ENCODE results near the gene SERPINI1.

The SERPINI1 gene

DNA sequence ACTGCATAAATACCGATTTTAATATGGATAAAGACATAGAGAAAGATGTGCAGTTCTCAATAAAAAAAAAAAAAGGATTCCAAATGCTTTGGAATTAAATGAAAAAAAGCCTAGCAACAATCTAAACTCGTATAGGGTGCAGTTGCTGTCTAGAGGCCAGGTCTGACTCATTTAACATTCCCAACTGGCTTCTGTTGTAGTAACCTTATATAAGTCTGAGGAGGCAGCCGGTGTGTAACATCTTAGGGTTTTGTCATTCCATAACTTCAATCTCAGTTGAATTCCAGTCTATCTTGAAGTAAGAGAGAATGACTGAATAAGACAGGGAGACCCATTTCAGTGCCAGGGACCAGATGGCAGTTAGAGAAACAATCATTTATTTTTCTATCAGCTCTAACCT is 7.3 kb upstream of the SERPINI1 start:
- peak in 1 of 2 experiments; percentile 59 for DNase-seq
- TF ChIP-seq GATA1 (IDR thresholded peaks at IDR 0.05; ENCODE audit: low read depth, low read length), result no peak

DNA sequence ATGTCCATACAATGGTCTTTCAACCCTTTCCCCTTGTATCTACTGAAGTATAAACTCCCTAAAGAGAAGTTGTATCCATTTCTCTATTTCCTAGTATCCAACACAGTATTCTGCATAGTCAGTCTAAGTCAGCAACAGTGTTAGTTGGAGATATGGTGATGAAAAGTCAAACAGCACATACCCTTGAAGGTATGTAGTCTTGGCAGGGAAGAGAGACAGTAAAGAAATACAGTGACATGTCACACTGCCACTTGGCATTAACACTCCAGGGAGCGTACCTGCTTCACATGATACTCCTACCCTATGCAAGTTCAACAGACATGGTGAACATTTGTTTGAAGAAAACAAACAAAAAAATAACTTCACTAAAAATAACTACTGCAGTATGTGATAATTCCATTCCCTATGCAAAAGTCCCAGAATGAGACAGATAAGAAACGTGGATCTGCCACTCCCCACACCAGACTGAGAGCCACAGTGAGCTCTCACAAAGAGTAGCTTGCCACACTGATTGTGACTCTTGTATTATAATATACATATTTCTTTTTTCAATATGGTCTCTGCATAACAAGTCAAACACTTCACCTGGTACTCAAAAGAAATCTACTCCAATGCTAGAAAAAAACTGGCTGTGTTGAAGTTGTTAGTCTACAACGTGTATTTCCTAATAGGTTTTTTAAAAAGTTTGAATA is 6.7 kb upstream of the SERPINI1 start:
- TF ChIP-seq POLR2A (IDR thresholded peaks at IDR 0.05; ENCODE audit: low read length) (peak; percentile 16), GATA1 (IDR thresholded peaks at IDR 0.05; ENCODE audit: low read depth, low read length) (no peak)
- DNase-seq, result peak; percentile 71 to 74

DNA sequence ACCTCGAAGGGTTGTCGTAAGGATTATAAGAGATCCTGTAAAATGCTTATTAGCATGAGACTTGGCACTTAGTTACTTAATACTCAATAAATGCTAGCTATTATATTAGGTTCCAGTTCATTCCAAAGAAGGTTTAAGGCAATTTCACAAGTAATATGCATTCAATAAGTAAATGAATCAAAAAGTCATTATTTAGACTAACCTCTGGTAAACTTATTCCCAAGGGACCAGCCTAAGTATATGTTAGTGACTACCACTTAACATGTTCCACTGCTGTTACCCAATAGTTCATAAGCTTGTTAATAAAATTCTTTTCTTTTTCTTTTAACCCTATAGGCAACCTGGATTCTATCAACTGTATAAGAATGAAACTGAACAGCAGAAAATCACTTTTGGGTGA is 5.9 kb upstream of the SERPINI1 start:
- no peak for TF ChIP-seq POLR2A (IDR thresholded peaks at IDR 0.05; ENCODE audit: low read length)
- no peak for TF ChIP-seq GATA1 (IDR thresholded peaks at IDR 0.05; ENCODE audit: low read depth, low read length)
- DNase-seq, result no peak

DNA sequence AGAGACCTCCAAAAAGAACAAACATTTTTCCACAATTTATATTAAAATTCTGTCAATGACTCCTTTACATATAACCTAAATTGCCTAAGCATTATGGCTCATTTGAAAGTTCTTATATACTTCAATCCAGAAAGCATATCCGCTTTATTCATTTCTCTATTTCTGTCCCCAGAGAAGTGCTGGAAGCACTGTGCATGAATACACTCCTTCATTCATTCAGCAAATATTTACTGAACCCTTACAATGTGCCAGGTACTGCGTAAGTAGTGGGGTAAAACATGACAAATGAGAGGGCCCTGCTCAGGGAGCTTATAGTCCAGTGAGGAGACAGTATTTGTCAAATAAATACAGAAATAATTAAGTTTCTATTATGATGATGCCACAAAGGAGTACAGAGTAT is 4.1 kb upstream of the SERPINI1 start:
- no peak for DNase-seq
- TF ChIP-seq POLR2A (IDR thresholded peaks at IDR 0.05; ENCODE audit: low read length) (no peak), GATA1 (IDR thresholded peaks at IDR 0.05; ENCODE audit: low read depth, low read length) (no peak)

DNA sequence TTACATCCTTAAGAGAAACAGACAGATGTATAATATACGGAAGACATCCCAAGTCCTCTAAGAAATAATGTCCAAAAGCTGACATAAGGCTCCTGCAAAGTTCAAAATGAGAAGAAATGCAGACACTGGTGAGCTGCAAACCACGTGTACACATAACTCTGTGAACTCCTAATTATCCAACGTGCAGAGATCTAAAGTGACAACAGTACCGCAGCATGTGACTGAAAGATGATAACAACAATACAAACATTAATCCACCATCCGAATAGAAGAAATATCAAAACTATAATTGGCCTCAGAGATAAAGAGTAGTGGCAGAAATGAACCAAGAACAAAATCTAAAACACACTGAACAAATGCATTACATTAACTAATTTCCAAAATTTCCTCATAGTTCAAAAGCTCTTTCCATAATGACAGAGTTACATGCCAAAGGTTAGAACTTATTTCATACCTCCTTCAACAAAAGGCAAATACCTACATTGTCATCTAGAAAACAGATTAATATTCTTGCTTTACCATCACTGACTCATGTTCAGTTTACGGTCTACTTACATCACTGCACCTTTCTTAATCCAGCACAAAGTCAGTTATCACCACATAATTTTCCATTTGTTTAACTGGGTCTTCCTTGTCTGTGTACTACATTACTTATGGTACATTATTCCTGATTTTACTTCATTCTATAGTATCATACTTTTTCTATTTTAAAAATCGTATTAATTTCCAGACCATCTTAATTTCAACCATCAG is 3.0 kb upstream of the SERPINI1 start:
- DNase-seq, result peak; percentile 53 to 65

DNA sequence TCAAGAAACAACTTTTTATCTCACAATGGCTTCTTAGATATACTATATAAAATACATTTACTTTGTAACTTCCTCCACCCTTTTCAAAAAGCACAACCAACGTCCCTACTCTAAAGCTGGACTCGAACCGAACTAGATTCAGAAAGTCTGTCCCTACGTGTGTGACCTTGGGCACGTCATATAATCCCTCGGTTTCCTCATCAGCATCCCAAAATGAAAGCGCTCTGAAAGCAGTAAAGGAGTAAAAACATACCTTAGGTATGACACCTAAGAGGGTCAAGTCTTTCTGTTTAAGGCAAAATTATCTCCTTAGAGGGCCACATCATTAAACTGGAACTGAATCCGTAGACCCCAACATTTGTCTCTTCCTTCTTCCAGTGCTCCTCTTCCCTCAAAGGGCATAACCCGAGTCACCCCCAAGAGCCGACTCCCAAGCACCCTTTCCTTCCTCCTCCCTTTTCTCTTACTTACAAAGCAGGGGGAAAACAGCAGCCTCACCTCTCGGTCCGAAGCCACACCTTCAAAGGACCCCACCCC is 1.5 kb upstream of the SERPINI1 start:
- DNase-seq, result peak; percentile 74 to 86

More for the DNA sequence above, 3.0 kb upstream of the SERPINI1 start:
- TF ChIP-seq POLR2A (IDR thresholded peaks at IDR 0.05; ENCODE audit: low read length) (no peak), GATA1 (IDR thresholded peaks at IDR 0.05; ENCODE audit: low read depth, low read length) (no peak)

DNA sequence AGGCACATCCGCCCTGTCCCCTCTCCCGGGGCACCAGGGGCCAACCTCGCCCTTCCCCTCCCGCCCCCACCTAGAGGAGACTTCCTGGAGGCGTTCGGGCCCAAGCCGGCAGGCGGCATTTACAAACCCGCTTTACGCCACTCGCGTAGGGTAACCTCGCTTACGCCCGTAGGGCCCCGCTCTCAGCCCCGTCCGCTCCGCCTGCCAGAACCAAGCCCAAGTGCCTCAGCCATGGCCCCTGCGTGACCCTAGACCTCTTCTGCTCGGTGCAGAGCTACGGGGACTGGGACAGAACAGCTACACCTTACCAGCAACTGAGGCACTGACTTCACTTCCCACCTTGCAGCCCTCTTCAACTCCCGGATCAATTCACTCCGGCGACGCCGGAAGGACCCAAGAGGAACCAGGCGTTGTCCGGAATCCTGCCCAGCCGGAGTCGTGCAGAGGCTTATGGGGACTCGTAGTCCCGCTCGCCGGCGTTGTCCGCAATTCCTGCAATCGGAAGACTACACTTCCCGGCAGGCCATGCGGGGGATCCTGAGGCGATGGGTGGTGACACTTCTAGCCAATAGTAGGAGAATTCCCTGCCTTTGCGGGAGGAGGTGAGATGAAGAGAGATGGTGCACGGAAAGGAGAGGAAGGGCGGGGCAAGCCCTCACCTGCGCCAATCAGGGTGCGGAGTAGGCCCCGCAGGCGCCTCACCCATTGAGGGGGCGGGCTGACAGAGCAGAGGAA is 856 bp upstream of the SERPINI1 start, which contains the start of gene PDCD10:
Gene PDCD10 (minus strand): TSS at position 395 of the 735 bp plus-strand sequence. CDS start 14,735 bp downstream, outside the sequence.
- TF ChIP-seq GATA1 (IDR thresholded peaks at IDR 0.05; ENCODE audit: low read depth, low read length), result no peak
- peak; percentile 82 for TF ChIP-seq POLR2A (IDR thresholded peaks at IDR 0.05; ENCODE audit: low read length)
- peak; percentile 98 for DNase-seq

More for the DNA sequence above, 1.5 kb upstream of the SERPINI1 start:
- no peak for TF ChIP-seq GATA1 (IDR thresholded peaks at IDR 0.05; ENCODE audit: low read depth, low read length)
- no peak for TF ChIP-seq POLR2A (IDR thresholded peaks at IDR 0.05; ENCODE audit: low read length)

DNA sequence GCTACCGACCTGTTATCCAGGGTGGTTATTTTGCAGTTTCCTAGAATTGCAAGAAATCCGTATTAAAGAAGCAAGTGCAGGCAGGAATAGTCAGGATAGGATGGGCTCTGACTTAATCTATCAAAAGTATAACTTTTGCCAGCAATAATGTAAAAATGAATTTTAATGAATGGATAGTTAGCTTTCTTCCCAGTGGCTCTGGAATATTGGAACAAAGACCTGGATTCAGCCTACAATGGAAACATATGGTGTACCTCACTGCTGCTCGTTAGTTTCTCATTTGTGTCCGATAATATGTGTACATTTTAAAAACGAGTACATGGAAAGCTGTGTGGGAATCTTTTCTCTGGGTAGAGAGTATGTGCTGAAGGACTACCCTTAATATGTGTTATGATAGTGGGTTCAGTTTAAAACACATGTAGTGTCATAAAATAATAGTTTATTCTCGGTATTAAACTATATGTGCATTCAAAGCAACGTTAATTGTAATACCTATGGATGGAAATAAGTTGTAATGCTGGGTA is 805 bp downstream of the SERPINI1 start:
- DNase-seq, result no peak

DNA sequence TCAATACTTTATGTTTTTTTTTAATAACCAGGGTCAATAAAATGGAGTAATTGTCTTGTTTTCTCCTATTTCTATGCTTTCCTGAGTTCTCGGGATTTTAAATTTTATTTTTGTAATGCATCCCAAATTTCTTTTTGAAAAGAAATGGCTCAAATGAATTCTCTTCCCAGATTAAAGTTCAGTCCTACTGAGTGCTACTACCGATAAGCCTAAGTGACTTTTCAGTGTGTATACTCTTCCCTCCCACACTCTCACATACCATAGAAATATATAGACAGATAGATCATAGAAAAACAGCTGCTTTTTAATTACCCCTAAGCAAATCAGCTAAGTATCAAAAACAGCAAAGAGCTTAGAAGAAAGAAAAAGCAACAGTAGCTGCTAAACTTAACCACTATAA is 1.5 kb downstream of the SERPINI1 start:
- no peak for TF ChIP-seq GATA1 (IDR thresholded peaks at IDR 0.05; ENCODE audit: low read depth, low read length)
- TF ChIP-seq POLR2A (IDR thresholded peaks at IDR 0.05; ENCODE audit: low read length), result no peak
- peak in 1 of 2 experiments; percentile 27 for DNase-seq

More for the DNA sequence above, 805 bp downstream of the SERPINI1 start:
- TF ChIP-seq GATA1 (IDR thresholded peaks at IDR 0.05; ENCODE audit: low read depth, low read length) (no peak), POLR2A (IDR thresholded peaks at IDR 0.05; ENCODE audit: low read length) (no peak)

DNA sequence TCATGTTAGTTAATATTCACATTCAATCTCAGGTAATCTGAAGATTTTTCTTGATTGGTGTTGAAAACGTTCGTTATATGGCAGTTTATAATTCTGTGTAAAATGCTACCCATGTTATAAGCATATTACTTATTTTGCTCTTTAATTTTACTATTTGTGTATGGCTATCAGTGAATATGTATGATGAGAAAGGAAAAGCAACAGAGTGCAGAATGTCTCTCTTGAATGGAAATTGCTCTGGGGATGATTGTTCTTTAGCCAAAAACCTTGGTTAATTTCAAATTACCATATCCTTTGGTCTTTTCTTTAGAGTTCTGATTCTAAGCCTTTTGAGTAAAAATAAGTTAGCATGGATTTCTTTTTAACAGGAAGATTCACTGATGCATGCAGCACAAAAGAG is 2.5 kb downstream of the SERPINI1 start:
- DNase-seq, result no peak
- TF ChIP-seq GATA1 (IDR thresholded peaks at IDR 0.05; ENCODE audit: low read depth, low read length) (no peak), POLR2A (IDR thresholded peaks at IDR 0.05; ENCODE audit: low read length) (no peak)

DNA sequence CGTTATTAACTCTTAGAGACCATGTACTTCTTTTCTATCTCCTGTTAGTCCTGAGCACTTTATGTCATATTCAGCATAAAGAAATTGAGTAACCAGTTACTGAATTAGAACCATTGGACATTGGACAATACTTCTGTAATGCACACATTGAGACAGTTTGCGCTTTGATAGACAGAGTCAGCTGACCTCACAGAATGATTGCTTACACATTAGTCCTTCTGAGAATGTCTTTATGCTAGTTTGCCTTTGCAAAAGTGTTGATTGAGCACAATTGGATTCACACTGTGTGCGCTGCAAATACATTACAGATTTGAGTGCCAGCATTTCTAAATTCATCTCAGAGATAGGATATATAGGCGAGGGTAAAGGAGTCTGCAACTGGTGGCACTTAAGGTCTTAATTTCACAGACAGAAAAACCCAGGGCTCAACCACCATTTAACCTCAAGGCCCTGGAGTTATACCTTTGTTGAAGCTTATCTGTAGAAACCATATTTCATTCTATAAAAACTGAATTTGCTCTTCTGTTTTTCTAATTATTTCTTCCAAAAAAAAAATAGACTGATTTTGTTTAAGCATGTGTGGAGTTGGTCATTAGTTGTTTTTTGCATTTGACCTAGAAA is 3.8 kb downstream of the SERPINI1 start:
- peak in 1 of 2 experiments; percentile 15 for DNase-seq
- TF ChIP-seq GATA1 (IDR thresholded peaks at IDR 0.05; ENCODE audit: low read depth, low read length), result no peak
- no peak for TF ChIP-seq POLR2A (IDR thresholded peaks at IDR 0.05; ENCODE audit: low read length)

DNA sequence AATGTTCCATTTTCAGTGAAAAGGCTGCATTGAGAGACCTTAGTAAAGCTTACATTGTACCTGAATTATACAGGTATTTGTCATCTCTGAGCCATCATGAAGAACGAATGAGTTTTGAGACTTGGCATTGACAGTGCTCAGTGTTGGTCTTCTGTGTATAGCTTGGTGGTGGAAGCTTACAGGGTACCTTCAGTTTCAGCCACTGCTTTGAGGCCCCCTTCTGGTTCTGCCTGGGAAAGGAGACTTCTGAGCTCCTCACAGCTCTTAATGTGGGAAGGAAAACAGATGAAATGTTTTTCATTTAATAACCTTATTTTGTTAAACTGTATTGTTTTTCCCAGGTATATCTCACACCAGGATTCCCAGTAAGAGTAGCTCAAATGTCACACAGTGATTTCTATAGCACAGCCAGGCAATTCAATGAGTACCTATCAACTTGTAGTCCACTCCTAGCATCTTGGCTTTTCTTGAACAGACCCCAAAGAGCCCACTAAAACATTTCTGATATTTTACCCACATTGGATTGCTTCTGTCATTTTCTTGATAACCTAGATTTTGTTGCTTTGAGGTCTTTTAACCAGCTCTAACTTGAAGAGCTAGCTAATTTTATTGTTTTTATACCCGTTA is 5.6 kb downstream of the SERPINI1 start:
- TF ChIP-seq GATA1 (IDR thresholded peaks at IDR 0.05; ENCODE audit: low read depth, low read length) (no peak), POLR2A (IDR thresholded peaks at IDR 0.05; ENCODE audit: low read length) (no peak)
- peak; percentile 67 to 75 for DNase-seq

DNA sequence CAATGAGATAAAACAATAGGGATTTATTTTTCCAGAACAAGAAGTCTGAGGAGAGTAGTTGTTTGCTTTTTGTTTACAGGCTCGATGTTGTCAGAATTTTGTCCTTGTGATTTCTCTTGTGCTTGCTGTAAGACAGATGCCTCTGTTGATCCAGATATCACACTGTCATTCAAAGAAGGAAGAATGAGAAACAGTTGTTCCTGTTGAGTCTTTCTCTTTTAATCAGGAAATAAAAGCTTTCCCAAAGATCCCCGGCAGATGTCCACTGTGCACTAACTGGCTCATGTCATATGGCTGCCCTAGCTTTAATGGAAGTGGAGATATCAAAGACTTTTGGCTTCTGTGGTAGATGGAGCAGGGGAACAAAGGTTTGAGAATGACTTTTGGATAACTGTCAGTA is 6.8 kb downstream of the SERPINI1 start:
- TF ChIP-seq GATA1 (IDR thresholded peaks at IDR 0.05; ENCODE audit: low read depth, low read length) (no peak), POLR2A (IDR thresholded peaks at IDR 0.05; ENCODE audit: low read length) (no peak)

More for the DNA sequence above, 6.8 kb downstream of the SERPINI1 start:
- DNase-seq, result no peak

Measured in erythroblast (primary cell).